Activated CD8-positive, alpha-beta memory T cell treated with anti-CD3 and anti-CD28 coated beads for 4 hours (primary cell): ENCODE results near the gene OR10AD1.

ENCODE experiments used
- DNase-seq, 2 donors: peaks; one replicate each; pipeline ENCODE4 v3.0.0-alpha.2; 2020; ENCODE audit warnings: low read depth in 2 of 2

Gene OR10AD1

DNA sequence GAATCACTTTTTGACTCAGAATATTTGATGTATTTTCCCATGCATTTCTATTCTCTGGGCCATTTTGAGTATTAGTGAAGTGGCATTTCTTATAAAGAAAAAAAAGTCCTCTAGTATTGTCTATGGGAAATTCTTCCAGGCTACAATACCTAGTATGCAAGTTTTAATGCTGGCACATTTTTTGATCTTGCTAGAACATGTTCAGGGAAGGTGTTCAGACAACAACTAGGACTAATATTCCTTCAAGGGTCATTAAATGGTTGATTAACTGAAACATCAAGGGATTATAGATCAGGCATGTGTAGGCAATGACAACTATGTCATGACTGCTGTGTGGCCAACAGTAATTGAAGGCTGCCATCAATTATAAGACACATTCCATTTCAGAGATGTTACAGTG is 12.0 kb downstream of the OR10AD1 start:
- no peak for DNase-seq

- peak; percentile 42 to 51 for DNase-seq
Measured at GRCh38 chr12:48189331-48190125, 13.6 kb downstream of the OR10AD1 start.

- no peak for DNase-seq
Measured at GRCh38 chr12:48187916-48188695, 15.0 kb downstream of the OR10AD1 start.

DNA sequence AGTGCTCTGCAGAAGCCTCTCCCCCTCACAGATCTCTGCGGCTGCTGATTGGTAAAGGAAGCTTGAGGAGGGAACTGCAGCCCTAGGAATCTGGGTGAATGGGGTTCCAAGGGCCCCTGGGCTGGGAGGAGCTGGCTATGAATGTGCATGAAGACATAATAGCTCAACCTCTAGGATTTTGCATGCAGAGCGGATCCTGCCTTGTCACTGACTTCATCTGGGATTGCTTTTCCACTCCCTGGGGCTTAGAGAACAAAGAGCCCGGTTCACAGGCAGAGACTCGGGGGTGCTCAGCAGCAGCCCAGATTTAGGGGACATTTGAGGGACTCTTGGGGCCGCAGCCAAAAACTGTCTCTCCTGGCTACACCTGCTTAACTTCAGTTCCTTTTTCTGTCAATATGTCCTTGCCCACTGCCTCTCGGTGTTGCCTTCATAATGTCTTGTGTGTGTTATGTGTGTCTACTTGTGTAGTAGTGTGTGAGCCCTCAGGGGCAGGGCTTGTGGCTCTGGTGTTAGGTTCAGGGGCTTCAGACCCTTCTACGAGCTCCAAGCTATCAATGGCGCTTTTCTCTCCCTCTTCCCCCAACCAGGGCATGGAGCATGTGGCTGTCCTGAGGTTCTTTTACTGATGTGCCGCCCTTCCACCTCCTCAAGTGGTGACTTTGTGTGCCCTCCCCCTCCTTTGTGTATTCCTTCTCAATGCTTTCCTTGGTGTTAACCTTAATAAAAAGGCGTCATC is 17.7 kb downstream of the OR10AD1 start:
- DNase-seq: no peak

GRCh38 chr12:48184549-48184922 is 18.6 kb downstream of the OR10AD1 start:
- DNase-seq: no peak

GRCh38 chr12:48183876-48184548 is 19.1 kb downstream of the OR10AD1 start:
- DNase-seq: no peak

DNA sequence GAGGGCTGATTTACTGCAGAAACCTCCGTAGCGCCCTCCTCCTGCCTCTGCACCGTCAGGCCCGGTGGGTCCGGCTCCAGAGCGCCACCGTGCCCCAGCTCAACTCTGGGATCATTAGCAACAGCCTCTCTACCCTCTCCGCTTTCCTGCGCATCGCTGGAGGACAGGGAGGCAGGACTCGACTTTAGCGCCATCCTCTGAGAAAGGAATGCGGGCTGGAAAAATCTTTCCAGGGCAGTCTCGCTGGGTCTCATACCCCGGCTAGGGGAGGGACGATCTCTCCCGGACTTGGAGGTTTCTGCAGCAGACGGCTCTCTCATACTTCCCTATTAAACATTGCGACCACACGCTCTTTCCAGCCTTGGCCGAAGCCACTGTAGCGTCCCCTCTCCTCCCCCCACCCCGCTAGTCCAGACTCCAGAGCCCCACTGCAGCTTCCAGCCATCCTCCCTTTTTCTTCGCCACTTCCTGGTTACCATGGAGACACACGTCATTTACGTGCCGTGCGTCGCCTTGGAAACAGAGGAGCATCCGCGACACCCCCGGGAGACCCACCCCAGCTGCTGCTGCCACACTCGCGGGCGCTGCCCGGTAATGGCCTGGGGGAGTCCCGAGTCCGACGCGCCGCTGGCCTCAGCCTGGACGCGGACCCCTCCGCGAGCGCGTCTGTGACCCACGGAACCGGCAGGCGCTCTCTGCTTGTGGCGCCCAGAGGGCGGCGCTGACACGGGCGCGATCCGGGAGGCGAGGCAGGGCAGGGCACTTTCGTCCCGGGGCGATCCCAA is 19.8 kb downstream of the OR10AD1 start, which contains the start of gene CCDC184:
TSS of gene CCDC184 (plus strand) at position 554 of the 785 bp plus-strand sequence. CDS start 479 bp downstream, outside the sequence.
- peak; percentile 43 to 58 for DNase-seq

GRCh38 chr12:48182631-48183030 is 20.5 kb downstream of the OR10AD1 start:
- DNase-seq: no peak

- DNase-seq: no peak
Measured at GRCh38 chr12:48180857-48181495, 22.1 kb downstream of the OR10AD1 start.

GRCh38 chr12:48180424-48180823 is 22.7 kb downstream of the OR10AD1 start:
- DNase-seq: no peak

GRCh38 chr12:48179466-48179865 is 23.6 kb downstream of the OR10AD1 start:
- DNase-seq: no peak

- DNase-seq: no peak
Measured at GRCh38 chr12:48177982-48178381, 25.1 kb downstream of the OR10AD1 start.

GRCh38 chr12:48176417-48176751 is 26.7 kb downstream of the OR10AD1 start:
- no peak for DNase-seq

DNA sequence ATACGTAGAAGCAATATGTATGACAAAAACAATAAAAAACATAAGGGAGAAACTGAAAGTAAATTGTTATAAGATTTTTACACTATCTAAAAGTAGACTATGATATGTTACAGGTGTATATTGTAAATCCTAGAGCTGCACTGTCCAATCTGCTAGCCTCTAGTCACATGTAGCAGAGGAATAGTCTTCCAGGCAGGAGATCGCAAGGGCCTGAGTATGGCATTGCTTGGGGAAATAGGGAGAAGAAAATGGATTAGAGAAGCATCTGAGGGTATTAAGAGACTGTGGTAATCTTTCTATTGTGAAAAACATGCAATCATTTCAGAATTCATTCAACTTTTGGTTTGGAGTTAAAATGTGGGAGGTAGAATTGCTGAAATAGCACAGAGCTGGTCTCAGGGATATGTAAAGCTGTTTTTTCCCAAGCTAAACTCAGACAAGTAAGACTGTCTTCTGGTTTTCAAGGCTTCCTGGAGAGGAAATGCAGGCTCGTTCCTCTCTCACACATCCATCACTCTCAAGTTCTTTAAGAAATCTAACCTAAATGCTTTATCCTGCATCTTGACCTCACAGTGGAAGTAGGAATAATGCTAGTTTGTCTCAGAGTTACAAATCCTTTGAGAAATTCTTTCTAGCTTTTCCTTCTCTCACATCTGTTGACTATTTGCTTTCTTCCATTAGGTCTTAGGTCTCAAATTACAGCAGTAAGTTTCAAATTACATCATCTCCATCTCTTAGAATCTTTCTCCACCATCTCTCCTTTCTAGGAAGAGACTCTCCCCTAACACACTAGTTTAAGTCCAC is 27.3 kb downstream of the OR10AD1 start:
- DNase-seq: no peak

DNA sequence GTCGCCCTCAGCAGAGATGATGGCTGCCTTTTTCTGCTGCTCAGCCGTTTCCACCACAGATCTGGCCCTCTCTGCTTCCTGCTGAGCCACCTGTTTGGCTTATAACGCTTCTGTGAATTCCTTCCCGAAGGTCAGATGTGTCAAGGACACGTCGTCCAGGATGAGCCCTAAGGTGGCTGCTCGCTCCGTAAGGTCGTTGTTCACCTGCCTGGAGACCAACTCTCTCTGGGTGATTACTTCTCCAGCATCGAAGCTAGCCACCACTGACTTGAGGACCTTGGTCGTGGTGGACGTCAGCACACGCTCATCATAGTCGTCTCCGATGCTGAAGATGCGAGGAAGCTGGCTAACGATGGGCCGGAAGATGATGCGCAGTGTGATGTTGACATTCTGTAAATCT is 34.1 kb downstream of the OR10AD1 start:
- DNase-seq: no peak

DNA sequence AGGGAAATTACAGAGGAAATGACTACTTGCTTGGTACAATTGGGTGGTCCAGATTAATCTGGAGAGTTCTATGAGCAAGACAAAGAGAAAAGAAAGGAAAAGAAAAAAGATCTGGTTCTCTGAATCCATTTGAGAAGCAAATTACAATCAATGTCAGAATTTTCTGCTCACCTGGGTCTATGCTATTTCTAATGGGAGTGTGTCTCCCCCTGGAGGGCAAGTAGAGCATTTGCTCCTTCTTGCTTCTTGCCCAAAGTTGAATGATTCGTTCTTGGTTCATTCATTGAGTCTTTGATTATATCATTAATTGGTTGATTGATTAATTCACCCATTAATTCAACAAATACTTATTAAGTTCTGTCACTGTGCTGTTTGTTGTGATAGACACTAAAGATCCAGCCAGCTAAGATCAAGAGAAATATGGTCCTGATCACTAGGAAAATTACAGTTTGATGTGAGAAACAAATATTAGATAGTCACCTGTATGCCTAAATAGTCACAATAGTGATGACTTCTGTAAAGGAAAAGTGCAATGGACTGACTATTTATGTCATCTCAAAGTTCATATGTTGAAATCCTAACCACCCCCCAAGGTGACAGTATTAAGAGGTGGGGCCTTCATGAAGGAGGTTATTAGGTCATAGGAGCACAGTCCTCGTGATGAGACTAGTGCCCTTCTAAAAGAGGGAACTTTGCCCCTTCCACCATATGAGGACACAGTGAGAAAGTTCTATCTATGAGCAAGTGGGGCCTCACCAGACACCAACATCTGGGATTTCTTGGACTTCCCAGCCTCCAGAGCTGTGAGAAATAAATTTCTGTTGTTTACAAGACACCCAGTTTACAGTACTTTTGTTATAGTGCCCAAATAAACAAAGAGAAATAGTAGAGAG is 37.8 kb downstream of the OR10AD1 start:
- no peak for DNase-seq

DNA sequence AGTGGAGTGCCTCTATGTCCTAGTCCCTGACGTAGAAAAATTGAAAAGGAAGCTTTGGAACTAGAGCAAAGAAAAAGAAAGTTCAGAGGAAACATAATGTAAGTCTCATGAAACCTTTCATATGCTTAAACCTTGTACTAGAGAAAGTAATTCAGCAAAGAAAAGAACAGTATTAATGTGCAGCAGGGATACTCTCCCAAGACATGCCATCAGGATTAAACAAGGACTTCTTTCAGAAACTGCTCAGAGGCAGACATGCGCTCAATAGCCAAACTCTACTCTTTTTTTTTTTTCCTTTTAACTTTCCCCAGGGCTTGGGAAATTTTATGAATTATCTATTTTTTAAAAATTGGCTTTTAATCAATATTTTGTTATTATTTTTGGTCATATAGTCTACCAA is 38.6 kb downstream of the OR10AD1 start:
- DNase-seq: no peak

- no peak for DNase-seq
Measured at GRCh38 chr12:48163150-48163747, 39.8 kb downstream of the OR10AD1 start.
